MM.1S (cell line): ENCODE results near the gene NPIPA5.
A peak's percentile ranks its signal among the peaks of the same experiment; 100 is the strongest.
"Not testable (repeated sequence)": the region's sequence is repeated elsewhere in the genome, so short reads cannot be mapped to it uniquely, and the experiment has no call there.

ENCODE experiments used
- DNase-seq: peaks from one replicate; pipeline ENCODE4 v3.0.0-alpha.2; 2015
- H2AFZ ChIP-seq: fragments of 300-600 bp; sonication (generic); 2 replicates; pipeline ENCODE4 v1.6.0; 2016; ENCODE audit warnings: antibody characterized with exemption, low read length
- H3F3A ChIP-seq: fragments of 300-600 bp; sonication (generic); 2 replicates; pipeline ENCODE4 v1.6.1; 2016; ENCODE audit warnings: mild to moderate bottlenecking, antibody characterized with exemption, low read length, moderate library complexity, mixed read lengths; ENCODE audit not compliant: insufficient read depth
- H3K27ac ChIP-seq: fragments of 300-600 bp; sonication (generic); 2 replicates; pipeline ENCODE4 v1.5.1; 2016; ENCODE audit warnings: mild to moderate bottlenecking, low read length
- H3K27me3 ChIP-seq: fragments of 300-600 bp; sonication (generic); replicated peaks from 2 replicates; pipeline ENCODE4 v1.6.0; 2016; ENCODE audit warnings: low read length; ENCODE audit not compliant: insufficient read depth
- H3K36me3 ChIP-seq: fragments of 300-600 bp; sonication (generic); replicated peaks from 2 replicates; pipeline ENCODE4 v1.6.1; 2016; ENCODE audit warnings: mild to moderate bottlenecking, low read length, mixed read lengths; ENCODE audit not compliant: insufficient read depth
- H3K4me1 ChIP-seq: fragments of 300-600 bp; sonication (generic); 2 replicates; pipeline ENCODE4 v1.6.1; 2016; ENCODE audit warnings: low read length, mixed read lengths
- H3K4me2 ChIP-seq: fragments of 300-600 bp; sonication (generic); 2 replicates; pipeline ENCODE4 v1.6.0; 2016; ENCODE audit warnings: low read depth, low read length
- H3K4me3 ChIP-seq: fragments of 300-600 bp; sonication (generic); 2 replicates; pipeline ENCODE4 v1.5.1; 2016; ENCODE audit warnings: low read length, mixed read lengths
- H3K79me2 ChIP-seq: fragments of 300-600 bp; sonication (generic); 2 replicates; pipeline ENCODE4 v1.6.1; 2016; ENCODE audit warnings: mixed run types, low read length, mixed read lengths
- H3K9ac ChIP-seq: fragments of 300-600 bp; sonication (generic); 2 replicates; pipeline ENCODE4 v1.6.1; 2016; ENCODE audit warnings: low read length, mixed read lengths
- H3K9me2 ChIP-seq: fragments of 300-600 bp; sonication (generic); replicated peaks from 2 replicates; pipeline ENCODE4 v1.6.1; 2016; ENCODE audit warnings: mild to moderate bottlenecking, low read length, mixed read lengths; ENCODE audit not compliant: insufficient read depth
- H3K9me3 ChIP-seq: fragments of 300-600 bp; sonication (generic); replicated peaks from 2 replicates; pipeline ENCODE4 v1.6.1; 2016; ENCODE audit warnings: mild to moderate bottlenecking, low read length, mixed read lengths; ENCODE audit not compliant: insufficient read depth
- H4K20me1 ChIP-seq: fragments of 300-600 bp; sonication (generic); 2 replicates; pipeline ENCODE4 v1.6.1; 2016; ENCODE audit warnings: mild to moderate bottlenecking, low read length, moderate library complexity, mixed read lengths; ENCODE audit not compliant: insufficient read depth
- EZH2 ChIP-seq: fragments of 300-600 bp; sonication (generic); optimal IDR thresholded peaks from 2 replicates; pipeline ENCODE3; 2017; ENCODE audit warnings: low read depth, mild to moderate bottlenecking, antibody characterized with exemption, low read length, mixed read lengths
- EZH2phosphoT487 ChIP-seq: fragments of 300-600 bp; sonication (generic); IDR thresholded peaks from 2 replicates; pipeline ENCODE4 v1.6.1; 2018; ENCODE audit warnings: antibody characterized with exemption, low read length
- TF ChIP-seq, protein P1 (sequence below): fragments of 300-600 bp; sonication (generic); IDR thresholded peaks from 2 replicates; pipeline ENCODE4 v1.5.1; 2016; ENCODE audit warnings: antibody characterized with exemption, low read length, mixed read lengths

The NPIPA5 gene

DNA sequence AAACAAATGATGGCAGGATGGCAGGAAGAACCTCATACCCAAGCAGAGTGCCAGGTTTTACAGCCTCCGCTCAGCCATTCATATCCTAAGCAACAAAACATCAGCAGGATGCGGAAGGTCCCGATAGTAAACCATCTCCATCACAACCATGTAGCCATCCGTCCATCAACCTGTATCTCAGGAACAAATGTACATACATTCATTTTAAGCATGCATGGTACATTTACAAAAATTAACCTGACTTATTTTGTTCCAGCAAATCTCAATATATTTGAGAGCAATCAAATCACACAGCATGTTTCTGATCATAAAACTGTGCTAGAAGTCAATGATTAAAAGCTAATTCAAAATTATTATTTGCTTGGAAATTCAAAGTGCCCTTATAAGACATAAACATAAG, at the start of gene NPIPA5:
Gene NPIPA5 (minus strand): TSS at position 101 of the 400 bp plus-strand sequence. CDS start 0 bp downstream, at position 101.
- not testable (repeated sequence) for H3K27ac ChIP-seq, H3K9me2 ChIP-seq, H3K4me3 ChIP-seq

DNA sequence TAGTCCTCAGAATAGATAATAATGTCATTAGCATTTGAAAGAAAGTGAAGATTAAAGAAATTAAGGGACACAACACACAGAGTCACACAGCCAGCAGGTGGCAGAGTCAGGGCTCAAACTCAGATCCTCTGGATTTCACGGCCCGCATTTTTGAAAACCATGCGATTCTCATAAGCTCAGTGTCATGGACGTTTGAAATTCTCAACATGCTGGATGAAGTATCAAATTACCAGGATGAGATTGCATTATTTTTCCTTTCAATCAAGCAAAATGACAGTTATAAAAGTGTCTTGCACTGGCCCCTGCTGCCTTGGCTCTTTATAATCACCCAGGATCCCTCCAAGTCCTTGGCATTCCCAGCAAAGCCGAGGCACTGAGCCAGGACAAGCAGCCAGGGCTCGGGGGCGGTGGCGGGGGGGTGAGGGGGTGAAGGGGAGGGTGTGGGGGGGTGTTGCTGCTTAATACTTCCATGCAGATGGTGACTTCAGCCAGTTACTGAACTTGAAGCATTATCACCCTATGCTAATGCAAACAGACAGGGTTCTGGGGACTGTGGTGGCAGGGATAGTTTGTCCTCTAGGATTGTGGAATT, 49.6 kb upstream of the NPIPA5 start:
- H3K36me3 ChIP-seq, result no peaks in the 10 kb centered on the region
- H3K9ac ChIP-seq, result no peak overlapping the region
- no peaks in the 10 kb centered on the region for H3K79me2 ChIP-seq
- H3K4me3 ChIP-seq, result no peak overlapping the region
- H3K4me2 ChIP-seq, result no peak overlapping the region
- H3K27me3 ChIP-seq, result no peaks in the 10 kb centered on the region
- H3K9me3 ChIP-seq, result no peaks in the 10 kb centered on the region
- TF ChIP-seq, protein P1, sequence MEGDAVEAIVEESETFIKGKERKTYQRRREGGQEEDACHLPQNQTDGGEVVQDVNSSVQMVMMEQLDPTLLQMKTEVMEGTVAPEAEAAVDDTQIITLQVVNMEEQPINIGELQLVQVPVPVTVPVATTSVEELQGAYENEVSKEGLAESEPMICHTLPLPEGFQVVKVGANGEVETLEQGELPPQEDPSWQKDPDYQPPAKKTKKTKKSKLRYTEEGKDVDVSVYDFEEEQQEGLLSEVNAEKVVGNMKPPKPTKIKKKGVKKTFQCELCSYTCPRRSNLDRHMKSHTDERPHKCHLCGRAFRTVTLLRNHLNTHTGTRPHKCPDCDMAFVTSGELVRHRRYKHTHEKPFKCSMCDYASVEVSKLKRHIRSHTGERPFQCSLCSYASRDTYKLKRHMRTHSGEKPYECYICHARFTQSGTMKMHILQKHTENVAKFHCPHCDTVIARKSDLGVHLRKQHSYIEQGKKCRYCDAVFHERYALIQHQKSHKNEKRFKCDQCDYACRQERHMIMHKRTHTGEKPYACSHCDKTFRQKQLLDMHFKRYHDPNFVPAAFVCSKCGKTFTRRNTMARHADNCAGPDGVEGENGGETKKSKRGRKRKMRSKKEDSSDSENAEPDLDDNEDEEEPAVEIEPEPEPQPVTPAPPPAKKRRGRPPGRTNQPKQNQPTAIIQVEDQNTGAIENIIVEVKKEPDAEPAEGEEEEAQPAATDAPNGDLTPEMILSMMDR, result peak; percentile 22; the same call in 1 of the 2 replicates
- no peak for TF ChIP-seq EZH2
- TF ChIP-seq EZH2phosphoT487, result no peak
- H4K20me1 ChIP-seq, result no peaks in the 10 kb centered on the region
- no peaks in the 10 kb centered on the region for H3K4me1 ChIP-seq
- DNase-seq, result no peak
- no peak overlapping the region for H2AFZ ChIP-seq
- no peaks in the 10 kb centered on the region for H3K9me2 ChIP-seq
- H3F3A ChIP-seq, result no peaks in the 10 kb centered on the region
- H3K27ac ChIP-seq, result no peak overlapping the region

More for the DNA sequence above, at the start of gene NPIPA5:
- not testable (repeated sequence) for H3K36me3 ChIP-seq, H3K9ac ChIP-seq, H3F3A ChIP-seq, H3K4me2 ChIP-seq, H3K79me2 ChIP-seq, H4K20me1 ChIP-seq, H3K4me1 ChIP-seq, H3K27me3 ChIP-seq, H3K9me3 ChIP-seq, DNase-seq, H2AFZ ChIP-seq

DNA sequence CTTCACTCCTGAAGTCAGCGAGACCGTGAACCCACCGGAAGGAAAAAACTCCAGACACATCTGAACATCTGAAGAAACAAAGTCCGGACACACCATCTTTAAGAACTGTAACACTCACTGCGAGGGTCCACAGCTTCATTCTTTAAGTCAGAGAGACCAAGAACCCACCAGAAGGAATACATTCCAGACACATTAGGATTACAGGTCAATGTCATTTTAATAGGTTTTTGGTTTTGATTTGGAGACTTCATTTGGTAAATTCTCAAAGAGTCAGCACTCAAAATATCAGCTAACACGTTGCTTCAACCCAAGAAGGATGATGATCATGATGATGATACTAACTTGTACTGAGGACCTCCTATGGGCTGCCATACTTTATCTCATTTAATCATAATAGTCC, 48.7 kb upstream of the NPIPA5 start:
- H3K4me1 ChIP-seq, result no peaks in the 10 kb centered on the region
- no peaks in the 10 kb centered on the region for H3K27me3 ChIP-seq
- H3K9ac ChIP-seq, result no peak overlapping the region
- no peak for DNase-seq
- H3K27ac ChIP-seq, result no peak overlapping the region
- H4K20me1 ChIP-seq, result no peaks in the 10 kb centered on the region
- H3K9me2 ChIP-seq, result no peaks in the 10 kb centered on the region
- H3K79me2 ChIP-seq, result no peaks in the 10 kb centered on the region
- no peak for TF ChIP-seq EZH2
- no peak for TF ChIP-seq EZH2phosphoT487
- TF ChIP-seq, protein P1, result no peak
- no peaks in the 10 kb centered on the region for H3K36me3 ChIP-seq
- no peak overlapping the region for H3K4me2 ChIP-seq
- H3K4me3 ChIP-seq, result no peak overlapping the region
- no peak overlapping the region for H2AFZ ChIP-seq
- H3K9me3 ChIP-seq, result no peaks in the 10 kb centered on the region
- H3F3A ChIP-seq, result no peaks in the 10 kb centered on the region

DNA sequence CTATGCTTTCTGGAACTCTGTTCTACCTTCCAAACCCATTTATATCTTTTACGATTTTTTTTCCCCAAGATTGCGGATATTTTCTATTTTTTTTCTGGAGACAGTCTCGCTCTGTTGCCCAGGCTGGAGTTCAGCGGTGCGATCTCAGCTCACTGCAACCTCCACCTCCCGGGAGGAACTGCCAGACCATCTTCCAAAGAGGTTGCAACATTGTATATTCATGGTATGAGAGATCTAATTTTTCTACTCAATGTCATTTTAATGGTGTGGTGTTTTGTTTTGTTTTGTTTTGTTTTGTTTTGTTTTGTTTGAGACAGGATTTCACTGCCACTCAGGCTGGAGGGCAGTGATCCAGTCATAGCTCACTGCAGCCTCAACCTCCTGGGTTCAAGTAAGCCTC, 47.8 kb upstream of the NPIPA5 start:
- Histone ChIP-seq H3K79me2 (no peaks in the 10 kb centered on the region), H2AFZ (no peak overlapping the region), H3K4me3 (no peak overlapping the region), H3K4me1 (no peaks in the 10 kb centered on the region), H3K9me3 (no peaks in the 10 kb centered on the region), H3F3A (no peaks in the 10 kb centered on the region), H3K9me2 (no peaks in the 10 kb centered on the region), H3K9ac (no peak overlapping the region), H3K36me3 (no peaks in the 10 kb centered on the region), H3K4me2 (no peak overlapping the region), H3K27ac (no peak overlapping the region), H4K20me1 (no peaks in the 10 kb centered on the region), H3K27me3 (no peaks in the 10 kb centered on the region)
- TF ChIP-seq, protein P1, result no peak
- TF ChIP-seq EZH2 (no peak), EZH2phosphoT487 (no peak)
- no peak for DNase-seq
